IPS-18a (cell line): ENCODE results near the gene ZNF512B.
"Not testable (repeated sequence)": the region's sequence is repeated elsewhere in the genome, so short reads cannot be mapped to it uniquely, and the experiment has no call there.

ENCODE experiments used
- H3K27ac ChIP-seq: one replicate; pipeline ENCODE4 v1.5.1; 2013; ENCODE audit warnings: low read length
- H3K27me3 ChIP-seq: one replicate; pipeline ENCODE4 v1.6.1; 2013; ENCODE audit warnings: mild to moderate bottlenecking, low read length; ENCODE audit not compliant: control insufficient read depth, insufficient read depth
- H3K36me3 ChIP-seq: one replicate; pipeline ENCODE4 v1.6.1; 2013; ENCODE audit warnings: low read depth, low read length; ENCODE audit not compliant: control insufficient read depth
- H3K4me1 ChIP-seq: one replicate; pipeline ENCODE4 v1.6.1; 2013; ENCODE audit warnings: low read depth, low read length; ENCODE audit not compliant: control insufficient read depth
- H3K4me3 ChIP-seq: one replicate; pipeline ENCODE4 v1.5.1; 2013; ENCODE audit warnings: low read length
- H3K9ac ChIP-seq: one replicate; pipeline ENCODE4 v1.6.1; 2013; ENCODE audit warnings: mild to moderate bottlenecking, low read length, moderate library complexity
- H3K9me3 ChIP-seq: one replicate; pipeline ENCODE4 v1.6.1; 2013; ENCODE audit warnings: low read depth, low read length; ENCODE audit not compliant: control insufficient read depth

Gene ZNF512B

GRCh38 chr20:63931735-63932134, 38.0 kb downstream of the ZNF512B start:
- Histone ChIP-seq H3K27me3 (no peaks in the 10 kb centered on the region), H3K4me1 (no peaks in the 10 kb centered on the region), H3K9ac (no peak overlapping the region), H3K27ac (no peak overlapping the region), H3K4me3 (no peak overlapping the region), H3K9me3 (no peaks in the 10 kb centered on the region), H3K36me3 (peaks cover 39% of the 10 kb centered on the region)

GRCh38 chr20:63930971-63931553, 38.7 kb downstream of the ZNF512B start:
- H3K4me3 ChIP-seq: no peak overlapping the region
- peaks cover 41% of the 10 kb centered on the region for H3K36me3 ChIP-seq
- H3K27ac ChIP-seq: no peak overlapping the region
- no peaks in the 10 kb centered on the region for H3K27me3 ChIP-seq
- H3K4me1 ChIP-seq: no peaks in the 10 kb centered on the region
- H3K9ac ChIP-seq: no peak overlapping the region
- no peaks in the 10 kb centered on the region for H3K9me3 ChIP-seq

DNA sequence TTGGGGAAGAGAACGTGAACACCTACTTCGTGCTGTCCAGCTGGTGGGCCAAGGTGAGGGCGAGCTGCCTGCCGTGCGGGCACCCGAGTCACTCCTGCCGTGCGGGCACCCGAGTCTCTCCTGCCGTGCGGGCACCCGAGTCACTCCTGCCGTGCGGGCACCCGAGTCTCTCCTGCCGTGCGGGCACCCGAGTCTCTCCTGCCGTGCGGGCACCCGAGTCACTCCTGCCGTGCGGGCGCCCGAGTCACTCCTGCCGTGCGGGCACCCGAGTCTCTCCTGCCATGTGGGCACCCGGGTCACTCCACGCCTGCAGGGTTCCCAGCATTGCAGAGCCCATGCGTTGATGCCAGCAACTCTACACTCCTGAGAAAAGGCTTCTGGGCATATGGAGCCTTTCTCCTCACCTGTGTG, 40.3 kb downstream of the ZNF512B start:
- H3K9me3 ChIP-seq, H3K27me3 ChIP-seq, H3K9ac ChIP-seq, H3K4me3 ChIP-seq, H3K27ac ChIP-seq, H3K4me1 ChIP-seq: not testable (repeated sequence)
- H3K36me3 ChIP-seq: peaks cover 41% of the 10 kb centered on the region

DNA sequence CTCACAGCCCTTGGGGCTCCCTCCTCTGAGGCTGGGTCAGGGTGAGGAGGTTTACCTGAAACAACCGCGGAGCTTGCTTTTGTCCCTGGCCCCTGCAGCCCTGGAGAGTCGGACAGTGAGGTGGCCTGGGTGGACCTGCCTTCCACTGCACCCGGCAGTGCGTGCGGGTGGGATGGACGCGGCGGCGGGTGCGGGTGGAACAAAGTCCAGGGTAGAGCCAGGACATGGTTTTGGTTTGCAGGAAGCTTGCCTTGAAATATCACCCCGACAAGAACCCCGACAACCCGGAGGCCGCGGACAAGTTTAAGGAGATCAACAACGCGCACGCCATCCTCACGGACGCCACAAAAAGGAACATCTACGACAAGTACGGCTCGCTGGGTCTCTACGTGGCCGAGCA, 40.7 kb downstream of the ZNF512B start:
- Histone ChIP-seq H3K4me1 (no peaks in the 10 kb centered on the region), H3K9me3 (no peaks in the 10 kb centered on the region), H3K27me3 (no peaks in the 10 kb centered on the region), H3K4me3 (no peak overlapping the region), H3K36me3 (peaks cover 41% of the 10 kb centered on the region), H3K27ac (no peak overlapping the region), H3K9ac (no peak overlapping the region)

DNA sequence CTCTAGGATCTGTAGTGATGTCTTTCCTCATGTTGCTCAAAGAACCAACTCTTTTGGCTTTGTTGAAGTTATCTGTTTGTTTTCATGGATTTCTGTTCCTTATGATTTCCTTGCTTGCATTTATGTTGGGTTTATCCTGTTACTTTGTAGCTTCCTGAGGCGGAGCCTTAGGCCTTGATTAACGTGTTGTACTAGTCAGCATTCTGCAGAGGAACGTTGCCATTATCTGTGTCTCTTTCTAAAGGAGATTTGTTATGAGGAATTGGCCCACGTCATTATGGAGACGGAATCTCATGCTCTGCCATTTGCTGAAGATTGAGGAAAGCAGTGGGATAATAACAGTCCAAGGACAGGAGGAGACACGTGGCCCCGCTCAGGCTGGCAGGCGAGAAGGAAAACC, 43.4 kb downstream of the ZNF512B start:
- H3K27me3 ChIP-seq: no peaks in the 10 kb centered on the region

DNA sequence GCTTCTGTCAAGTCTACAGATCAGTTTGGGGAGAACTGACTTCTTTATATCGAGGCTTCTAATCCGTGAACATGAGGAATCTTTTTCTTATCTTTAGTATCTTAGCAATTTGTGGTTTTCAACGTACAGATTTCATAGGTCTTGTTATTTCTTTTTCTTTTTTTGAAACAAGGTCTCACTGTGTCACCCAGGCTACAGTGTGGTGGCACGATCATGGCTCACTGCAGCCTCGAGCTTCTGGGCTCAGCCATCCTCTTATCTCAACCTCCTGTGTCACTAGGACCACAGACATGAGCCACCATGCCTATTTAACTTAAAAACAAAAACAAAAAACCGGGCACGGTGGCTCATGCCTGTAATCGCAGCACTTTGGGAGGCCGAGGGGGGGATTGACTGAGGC, 45.5 kb downstream of the ZNF512B start:
- Histone ChIP-seq H3K4me3 (no peak overlapping the region), H3K9ac (no peak overlapping the region), H3K27me3 (no peaks in the 10 kb centered on the region), H3K4me1 (no peaks in the 10 kb centered on the region), H3K36me3 (peaks cover 19% of the 10 kb centered on the region), H3K9me3 (no peaks in the 10 kb centered on the region), H3K27ac (no peak overlapping the region)

More for the DNA sequence above, 43.4 kb downstream of the ZNF512B start:
- H3K36me3 ChIP-seq: peaks cover 33% of the 10 kb centered on the region
- H3K9ac ChIP-seq: no peak overlapping the region
- no peaks in the 10 kb centered on the region for H3K9me3 ChIP-seq
- no peak overlapping the region for H3K27ac ChIP-seq
- H3K4me1 ChIP-seq: no peaks in the 10 kb centered on the region
- H3K4me3 ChIP-seq: no peak overlapping the region

DNA sequence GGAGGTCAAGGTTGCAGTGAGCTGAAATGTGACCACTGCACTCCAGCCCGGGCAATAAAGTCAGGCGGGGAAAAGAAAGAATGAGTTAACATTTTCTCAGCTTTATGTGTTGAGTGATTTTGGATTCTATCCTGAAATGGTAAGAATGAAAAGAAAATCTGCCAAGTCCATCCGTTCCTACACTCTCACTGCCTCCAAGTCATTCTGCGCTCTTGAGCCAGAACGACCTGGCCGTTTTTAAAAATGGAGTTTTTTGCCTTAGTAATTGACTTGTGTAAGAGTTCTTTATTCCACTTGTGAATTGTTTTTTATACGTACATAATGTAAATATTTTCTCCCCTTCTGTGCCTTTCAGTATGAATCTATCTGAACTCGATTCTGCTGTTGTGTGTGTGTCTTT, 46.1 kb downstream of the ZNF512B start:
- H3K27ac ChIP-seq: no peak overlapping the region
- H3K9ac ChIP-seq: no peak overlapping the region
- H3K36me3 ChIP-seq: peaks cover 13% of the 10 kb centered on the region
- no peak overlapping the region for H3K4me3 ChIP-seq
- no peaks in the 10 kb centered on the region for H3K9me3 ChIP-seq
- no peaks in the 10 kb centered on the region for H3K27me3 ChIP-seq
- H3K4me1 ChIP-seq: no peaks in the 10 kb centered on the region

DNA sequence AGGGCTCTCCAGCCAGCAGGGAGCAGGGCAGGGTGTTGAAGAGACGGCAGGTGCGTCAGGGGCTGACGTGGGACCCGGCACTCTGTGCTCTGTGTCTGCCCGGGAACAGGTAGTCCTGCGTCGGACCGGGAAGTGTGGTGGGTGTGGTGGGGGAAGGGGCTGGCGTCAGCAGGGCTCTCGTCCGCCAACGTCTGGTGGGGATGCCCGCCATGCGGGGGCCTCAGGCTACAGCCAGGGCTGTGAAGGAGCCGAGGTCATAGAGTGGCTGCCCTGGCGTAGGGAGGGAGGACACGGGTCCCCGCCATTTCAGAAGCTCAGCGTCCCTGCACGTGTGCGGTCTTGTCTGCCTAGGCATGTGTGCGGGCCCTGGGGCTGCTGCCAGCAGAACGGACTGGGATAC, 49.5 kb downstream of the ZNF512B start:
- Histone ChIP-seq H3K36me3 (no peaks in the 10 kb centered on the region), H3K27ac (no peak overlapping the region), H3K9ac (no peak overlapping the region), H3K4me3 (no peak overlapping the region), H3K27me3 (no peaks in the 10 kb centered on the region), H3K4me1 (no peaks in the 10 kb centered on the region), H3K9me3 (no peaks in the 10 kb centered on the region)

- Histone ChIP-seq H3K4me1 (no peaks in the 10 kb centered on the region), H3K27me3 (no peaks in the 10 kb centered on the region), H3K4me3 (no peak overlapping the region), H3K9ac (no peak overlapping the region), H3K36me3 (no peaks in the 10 kb centered on the region), H3K27ac (no peak overlapping the region), H3K9me3 (no peaks in the 10 kb centered on the region)
Measured at GRCh38 chr20:63919130-63919529, 50.6 kb downstream of the ZNF512B start.

DNA sequence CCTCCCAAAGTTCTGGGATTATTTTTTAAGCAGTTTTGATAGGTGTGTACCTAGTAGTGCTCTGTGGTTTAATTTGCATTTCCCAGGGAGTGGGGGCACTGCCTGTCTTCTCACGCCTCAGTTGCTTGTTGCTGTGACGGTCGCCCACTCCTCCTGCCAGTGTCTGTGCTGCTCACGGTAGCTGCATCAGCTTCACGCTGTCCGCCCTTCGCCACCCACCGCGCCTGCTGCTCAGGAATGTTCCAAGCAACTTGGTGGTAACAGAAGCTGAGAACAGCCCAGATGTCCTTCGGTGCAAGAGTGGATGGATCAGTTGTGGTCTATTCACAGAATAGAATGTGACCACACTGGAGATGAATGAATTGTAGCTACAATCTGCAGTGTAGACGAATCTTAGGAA, 51.9 kb downstream of the ZNF512B start:
- Histone ChIP-seq H3K4me3 (no peak overlapping the region), H3K4me1 (no peaks in the 10 kb centered on the region), H3K27ac (no peak overlapping the region), H3K9ac (no peak overlapping the region), H3K36me3 (no peaks in the 10 kb centered on the region), H3K27me3 (no peaks in the 10 kb centered on the region), H3K9me3 (no peaks in the 10 kb centered on the region)

GRCh38 chr20:63916371-63916939, 53.3 kb downstream of the ZNF512B start:
- H3K4me3 ChIP-seq, H3K9me3 ChIP-seq, H3K4me1 ChIP-seq, H3K36me3 ChIP-seq, H3K27me3 ChIP-seq, H3K9ac ChIP-seq, H3K27ac ChIP-seq: not testable (repeated sequence)

GRCh38 chr20:63915471-63915870, 54.3 kb downstream of the ZNF512B start:
- H3K4me1 ChIP-seq: no peaks in the 10 kb centered on the region
- H3K36me3 ChIP-seq: no peaks in the 10 kb centered on the region
- no peak overlapping the region for H3K4me3 ChIP-seq
- no peak overlapping the region for H3K27ac ChIP-seq
- no peaks in the 10 kb centered on the region for H3K27me3 ChIP-seq
- H3K9ac ChIP-seq: no peak overlapping the region
- H3K9me3 ChIP-seq: no peaks in the 10 kb centered on the region
